ENCODE data around the gene ARHGAP10.

Gene ARHGAP10

DNA sequence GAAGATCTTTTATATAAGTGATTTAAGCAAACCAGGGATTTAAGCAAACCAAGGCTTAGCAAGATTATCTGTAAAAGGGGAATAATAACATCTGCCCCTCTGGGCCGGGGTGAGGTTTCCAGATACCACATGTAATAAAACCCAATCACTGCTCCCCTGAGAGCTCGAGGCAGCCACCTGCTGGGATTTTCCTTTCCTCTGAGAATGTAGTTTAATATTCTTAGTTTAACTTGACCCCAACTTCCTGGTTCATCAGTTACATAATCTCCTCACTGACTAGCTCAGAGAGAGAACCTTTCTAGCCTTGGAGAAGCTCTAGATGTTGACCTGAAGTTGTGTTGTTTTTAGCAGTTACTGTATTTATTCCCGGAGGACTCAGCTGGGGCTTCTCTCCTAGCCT, 322.4 kb downstream of the ARHGAP10 start:
- DNase-seq: no peak

DNA sequence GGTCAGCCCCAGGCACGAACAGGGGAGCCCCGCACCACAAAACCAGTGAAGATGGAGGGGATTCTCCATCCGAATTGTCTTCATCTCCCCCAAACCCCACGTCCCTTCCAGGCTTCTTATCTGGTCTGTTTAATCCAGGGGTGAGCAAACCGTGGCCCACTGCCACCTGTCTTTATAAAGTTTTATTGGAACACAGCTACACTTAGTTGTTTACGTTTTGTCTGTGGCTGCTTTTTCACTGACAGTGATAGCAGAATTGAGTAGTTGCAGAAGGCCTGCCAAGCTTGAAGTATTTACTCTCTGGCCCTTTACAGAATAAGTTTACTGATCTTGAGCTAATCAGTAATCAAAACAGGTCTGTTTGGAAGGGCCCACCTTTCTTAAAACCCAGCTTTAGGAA, 324.0 kb downstream of the ARHGAP10 start:
- no peak for DNase-seq

DNA sequence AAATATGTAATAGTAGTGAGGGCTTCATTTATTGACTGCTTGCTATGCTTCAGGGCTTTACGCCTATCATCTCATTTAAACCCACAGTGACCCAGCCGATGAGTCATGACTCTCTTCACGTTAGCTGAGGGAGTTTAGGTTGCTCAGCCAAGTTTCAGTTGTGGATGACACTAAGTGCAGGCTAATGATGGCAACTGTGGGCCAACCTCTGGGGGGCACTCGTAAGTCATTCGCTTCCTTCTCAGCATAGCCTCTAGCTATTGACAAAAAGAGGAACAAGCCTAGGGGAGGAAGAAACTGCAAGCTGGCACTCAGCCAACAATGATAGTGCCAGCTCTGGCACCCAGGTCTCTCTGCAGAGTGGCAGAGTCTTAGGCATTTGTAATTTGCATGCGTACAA, 325.0 kb downstream of the ARHGAP10 start:
- peak; percentile 91 for DNase-seq

DNA sequence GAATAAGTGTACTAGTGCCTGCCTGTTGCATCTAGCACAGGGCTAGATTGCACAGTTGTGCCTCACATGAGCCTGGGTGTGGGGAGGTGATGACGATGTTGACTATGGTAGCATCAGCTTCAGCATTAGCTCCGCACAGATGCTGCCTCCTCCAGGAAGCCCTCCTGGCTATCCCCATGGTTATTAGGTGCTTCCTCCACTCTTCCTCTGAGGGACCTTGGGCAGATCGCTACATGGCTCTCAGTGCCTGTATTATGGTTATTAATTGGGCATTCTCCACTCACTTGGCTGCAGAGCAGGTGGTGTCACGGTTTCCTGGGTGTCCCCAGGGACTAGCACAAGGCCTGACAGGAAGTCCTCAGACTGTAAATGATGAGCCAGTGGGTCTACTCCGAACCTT, 325.6 kb downstream of the ARHGAP10 start:
- DNase-seq: no peak

DNA sequence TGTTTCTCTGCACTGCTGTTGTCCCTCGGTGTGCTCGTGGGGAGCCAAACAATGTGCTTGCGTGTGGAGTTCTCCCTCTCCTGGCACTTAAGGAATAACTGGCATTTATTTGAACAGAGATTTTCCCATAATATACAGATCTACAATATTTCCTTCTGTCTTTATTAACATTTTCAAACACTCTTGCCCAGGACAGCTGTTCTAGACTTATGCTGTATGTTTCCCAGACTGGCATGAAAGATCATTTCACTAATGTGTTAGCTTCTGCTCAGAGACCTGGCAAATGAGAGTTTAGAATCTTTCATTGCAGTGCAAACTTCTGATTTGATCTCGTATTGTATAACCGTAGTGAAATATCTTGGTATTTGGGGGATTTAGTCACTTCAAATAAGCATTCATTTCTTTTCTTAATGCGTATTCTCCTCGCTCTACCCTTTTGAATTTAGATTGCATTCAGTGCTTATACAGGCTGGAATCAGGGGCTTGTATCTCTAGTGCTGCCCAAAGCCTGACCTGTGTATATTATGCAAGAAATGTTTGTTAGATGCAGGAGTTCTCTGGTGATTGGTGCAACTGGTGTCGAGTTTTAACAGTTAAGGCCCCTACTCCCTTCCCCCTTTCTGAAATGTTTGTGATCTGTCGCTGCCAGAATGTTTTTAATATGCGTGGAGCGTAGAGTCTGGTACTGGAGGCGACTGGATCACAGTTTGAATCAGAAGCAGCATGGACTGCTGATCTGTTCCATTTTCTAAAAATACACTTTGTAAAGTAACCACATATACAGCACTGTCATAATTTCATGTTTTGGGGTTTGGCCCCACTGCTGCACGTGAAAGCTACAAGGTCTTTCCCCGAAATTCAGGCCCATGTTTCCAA, 326.3 kb downstream of the ARHGAP10 start:
- DNase-seq: no peak

DNA sequence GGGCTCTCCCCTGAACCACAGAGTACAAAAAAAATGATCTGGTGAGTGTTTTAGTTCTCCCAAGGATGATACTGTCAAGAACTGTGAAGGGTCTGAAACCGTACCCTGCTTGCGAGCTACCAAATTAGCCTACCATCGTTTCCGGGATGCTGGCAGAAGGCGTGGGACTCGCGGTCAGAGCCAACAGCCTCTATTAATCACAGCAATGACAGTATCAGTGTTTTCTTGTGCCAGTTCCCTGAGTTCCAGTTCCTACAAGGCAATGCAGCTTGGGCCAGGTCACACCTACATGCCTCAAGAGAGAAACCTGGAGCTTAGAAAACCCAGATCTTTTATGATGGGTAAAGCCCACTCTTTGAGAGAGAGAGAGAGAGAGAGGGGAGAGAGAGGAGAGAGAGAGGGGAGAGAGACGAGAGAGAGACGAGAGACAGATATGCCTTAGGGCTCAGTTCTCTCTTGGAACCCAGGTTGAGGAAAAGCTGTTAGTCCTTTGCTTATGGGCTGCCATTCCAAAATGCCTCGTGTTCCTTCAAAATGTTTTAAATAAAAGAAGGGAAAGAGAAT, 327.8 kb downstream of the ARHGAP10 start:
- DNase-seq: no peak

DNA sequence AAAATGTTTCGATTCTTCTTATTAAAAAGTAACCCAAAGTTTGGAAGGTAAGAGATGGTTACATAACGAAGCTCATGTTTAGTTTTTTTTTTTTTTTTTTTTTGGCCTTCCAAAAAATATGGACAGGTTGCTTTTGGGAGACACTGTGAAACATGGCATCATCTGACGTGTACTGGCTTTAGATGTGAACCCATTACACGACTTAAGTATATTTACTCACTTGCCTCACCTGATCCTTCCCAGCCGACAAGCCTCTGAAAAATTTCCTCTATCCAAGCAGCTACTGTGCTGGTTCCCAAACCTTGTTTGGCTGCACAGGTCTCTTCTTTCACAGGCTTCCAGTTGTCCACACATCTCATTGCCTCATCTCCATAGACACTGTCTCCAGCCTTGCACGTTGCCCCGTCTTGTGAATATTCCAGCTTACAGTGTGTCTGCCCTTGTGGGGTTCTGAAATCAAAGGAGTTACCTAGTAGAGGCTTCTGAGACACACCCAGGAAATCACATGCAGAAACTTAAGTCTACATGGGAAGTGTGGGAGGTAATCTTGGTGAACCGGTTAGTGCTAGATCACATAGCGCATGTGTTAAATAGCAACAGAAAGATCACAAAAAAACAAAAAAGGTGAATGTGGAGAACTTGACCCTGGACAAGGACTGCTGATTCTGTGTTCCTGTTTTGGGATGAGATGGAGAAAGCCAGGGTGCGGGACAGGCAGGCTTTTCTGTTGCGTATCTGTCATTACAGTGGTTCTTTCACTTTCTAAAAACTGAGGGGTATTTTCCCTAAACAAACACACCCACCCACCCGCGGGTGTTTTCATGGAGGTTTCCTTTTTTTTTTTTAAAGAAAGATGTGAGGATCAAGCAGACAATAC, 328.6 kb downstream of the ARHGAP10 start:
- no peak for DNase-seq

DNA sequence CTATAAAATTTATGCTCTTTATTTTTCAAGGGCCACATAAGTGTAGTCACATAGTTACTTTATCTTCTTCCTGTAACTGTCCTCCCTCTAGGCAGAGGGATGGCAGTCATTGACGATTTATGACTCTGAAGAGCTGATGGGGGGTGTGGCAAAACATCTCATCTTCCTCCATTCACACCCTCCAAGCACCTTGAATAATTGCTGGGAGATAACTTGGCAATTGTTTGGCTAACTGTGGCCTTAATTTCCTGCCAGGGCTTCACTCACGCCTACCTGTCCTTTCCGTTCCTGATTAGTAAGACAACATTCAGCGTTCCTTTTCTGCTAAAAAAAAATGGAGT, 329.2 kb downstream of the ARHGAP10 start:
- no peak for DNase-seq

DNA sequence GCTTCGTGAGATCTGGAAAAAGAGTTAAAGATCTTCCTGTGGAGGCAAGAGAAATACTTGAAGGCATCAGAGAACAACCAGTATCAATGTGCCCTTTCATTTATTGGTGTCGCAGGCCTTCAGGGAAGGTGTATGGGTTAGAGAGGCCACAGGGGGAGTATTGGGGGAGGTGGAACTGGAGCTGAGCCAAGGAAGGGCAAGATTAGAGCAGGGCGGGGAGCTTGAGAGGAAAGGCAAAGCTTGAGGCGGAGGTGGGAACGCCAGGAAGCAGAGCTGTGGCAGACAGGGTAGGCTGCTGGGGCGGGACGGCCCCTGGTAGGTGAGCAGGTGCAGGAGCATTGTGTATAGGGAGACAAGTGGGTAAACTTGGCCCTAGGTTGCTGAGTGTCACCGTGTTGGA, 329.9 kb downstream of the ARHGAP10 start:
- DNase-seq: no peak

DNA sequence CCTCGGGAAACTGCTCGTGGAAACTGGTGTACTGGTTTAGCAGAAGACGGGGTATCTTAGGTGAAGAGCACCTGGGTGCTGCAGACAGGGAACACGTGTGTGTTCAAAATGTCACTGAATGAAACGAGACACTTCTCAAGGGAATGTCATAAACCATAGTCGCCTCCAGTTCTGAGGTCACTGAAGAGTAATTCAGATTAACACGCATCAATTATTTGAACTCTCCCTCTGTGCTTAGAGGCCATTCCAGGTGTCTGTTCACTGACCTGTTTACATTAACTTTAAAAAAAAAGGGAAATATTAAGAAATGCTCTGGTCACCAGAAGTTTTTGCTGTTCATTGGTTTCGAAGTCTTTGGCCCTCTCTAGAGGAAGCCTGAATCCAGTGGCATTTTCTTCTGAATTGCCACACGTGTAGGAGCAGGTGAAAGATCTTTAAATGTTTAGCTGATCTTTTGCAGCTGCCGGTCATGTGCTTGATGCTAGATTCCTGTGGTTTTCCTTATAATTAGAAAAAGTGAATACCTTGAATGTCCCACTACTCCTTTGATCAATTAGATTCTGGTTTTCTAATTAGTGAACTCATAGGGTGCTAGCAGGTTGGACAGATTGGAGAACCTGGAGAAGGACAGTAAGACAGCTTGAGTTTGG, 330.5 kb downstream of the ARHGAP10 start:
- no peak for DNase-seq

DNA sequence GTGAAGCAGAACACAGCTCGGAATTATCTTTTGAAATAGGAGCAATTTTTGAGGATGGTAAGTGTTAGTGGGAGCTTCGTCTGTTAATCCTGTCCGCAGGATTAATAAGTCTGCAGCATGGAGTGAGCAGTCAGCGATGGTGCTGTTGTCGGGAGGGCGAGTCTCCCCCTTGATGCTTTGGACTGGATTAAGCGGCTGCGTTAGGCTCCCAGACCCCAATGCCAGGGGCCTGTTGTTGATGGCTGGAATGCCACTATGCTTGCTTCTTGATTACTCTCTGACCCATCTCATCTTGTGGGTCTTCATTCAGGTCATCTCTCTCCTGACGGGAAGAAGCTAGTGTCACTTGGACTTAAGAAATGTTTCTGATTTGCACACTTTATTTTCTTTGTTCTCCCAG, 332.6 kb downstream of the ARHGAP10 start:
- no peak for DNase-seq

DNA sequence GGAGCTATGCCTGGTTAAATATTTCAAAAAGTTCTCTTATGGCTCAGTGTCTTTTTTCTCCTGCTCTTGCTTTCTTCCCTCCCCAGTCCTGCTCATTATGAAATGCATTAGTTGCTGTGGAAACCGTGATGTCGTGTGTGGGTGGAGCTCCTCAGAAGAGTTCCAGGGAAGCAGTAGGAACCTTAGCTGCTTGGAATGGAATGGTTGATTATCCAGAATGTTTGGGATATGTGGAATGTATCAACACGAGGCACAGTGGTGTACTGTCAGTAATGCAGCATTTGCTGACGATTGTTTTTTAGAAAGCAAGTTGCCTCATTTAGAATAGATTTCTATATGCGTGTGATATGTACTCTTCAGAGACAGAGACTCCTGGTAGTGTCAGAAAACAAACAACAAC, 333.2 kb downstream of the ARHGAP10 start:
- DNase-seq: no peak

DNA sequence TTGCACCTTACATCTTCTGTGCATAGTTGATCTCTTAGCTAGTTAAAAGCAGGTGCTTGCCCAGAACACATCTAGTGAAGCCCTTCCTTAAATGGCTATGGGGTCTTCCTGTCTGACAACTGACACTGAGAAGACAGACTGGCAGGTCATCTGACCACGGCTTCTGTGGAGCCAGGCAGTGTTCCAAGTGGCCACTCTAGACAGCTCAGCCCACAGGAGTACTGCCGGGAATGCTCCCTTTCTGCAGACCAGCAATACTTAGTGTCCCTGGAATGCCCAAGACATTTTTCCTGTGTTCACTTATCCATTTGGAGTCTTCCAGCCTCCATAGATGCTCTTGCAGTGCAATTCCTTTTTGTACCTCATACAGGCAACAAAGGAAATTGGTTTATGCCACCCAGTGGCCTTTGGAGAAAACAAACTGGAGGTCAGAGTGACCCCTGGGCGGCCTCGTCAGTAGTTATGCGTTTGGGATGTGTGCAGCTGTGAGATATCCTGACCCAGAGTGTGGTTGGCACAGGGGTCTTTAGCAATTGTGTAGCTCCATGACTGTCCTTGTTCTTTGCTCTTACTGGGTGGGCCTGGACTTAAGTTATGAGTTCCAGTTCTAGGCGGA, 335.5 kb downstream of the ARHGAP10 start:
- no peak for DNase-seq

DNA sequence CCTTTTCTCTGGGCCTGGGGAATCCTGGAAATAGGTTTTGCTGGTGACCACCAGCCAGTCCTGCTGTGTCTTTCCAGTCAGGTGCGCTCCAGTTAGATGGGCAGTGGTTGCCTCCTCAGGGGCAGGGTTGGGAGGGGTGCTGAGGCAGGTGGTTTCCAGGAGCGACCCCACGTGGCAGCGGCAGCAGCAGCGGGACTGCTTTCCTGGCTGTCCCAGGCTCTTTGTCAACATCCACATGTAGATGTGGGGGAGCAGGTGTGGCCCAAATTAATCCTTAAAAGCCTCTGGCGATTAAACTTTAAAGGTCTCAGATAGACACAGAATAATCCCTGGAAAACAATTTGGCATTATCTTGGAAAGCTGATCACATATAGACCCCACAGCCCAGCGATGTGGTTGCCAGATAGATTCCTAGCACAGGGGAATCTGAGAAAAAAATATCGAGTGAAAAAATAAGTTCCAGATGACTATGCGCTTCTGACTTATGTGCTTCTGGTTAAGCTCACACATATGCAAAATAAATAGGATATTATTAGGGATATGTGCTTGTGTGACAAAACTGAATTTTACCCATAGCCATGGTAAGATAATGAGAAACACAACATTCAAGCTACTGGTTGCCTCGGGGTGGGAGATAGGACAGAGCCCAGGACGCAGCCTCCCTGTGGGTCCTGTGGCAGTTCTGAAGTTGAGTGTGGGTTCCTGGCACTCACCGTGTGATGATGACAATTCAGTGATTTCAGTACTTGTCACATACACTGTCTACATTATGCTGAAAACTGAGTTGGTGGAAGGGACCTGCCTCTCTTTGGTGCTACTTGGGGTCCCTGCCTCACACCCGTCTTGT, 336.4 kb downstream of the ARHGAP10 start:
- no peak for DNase-seq

DNA sequence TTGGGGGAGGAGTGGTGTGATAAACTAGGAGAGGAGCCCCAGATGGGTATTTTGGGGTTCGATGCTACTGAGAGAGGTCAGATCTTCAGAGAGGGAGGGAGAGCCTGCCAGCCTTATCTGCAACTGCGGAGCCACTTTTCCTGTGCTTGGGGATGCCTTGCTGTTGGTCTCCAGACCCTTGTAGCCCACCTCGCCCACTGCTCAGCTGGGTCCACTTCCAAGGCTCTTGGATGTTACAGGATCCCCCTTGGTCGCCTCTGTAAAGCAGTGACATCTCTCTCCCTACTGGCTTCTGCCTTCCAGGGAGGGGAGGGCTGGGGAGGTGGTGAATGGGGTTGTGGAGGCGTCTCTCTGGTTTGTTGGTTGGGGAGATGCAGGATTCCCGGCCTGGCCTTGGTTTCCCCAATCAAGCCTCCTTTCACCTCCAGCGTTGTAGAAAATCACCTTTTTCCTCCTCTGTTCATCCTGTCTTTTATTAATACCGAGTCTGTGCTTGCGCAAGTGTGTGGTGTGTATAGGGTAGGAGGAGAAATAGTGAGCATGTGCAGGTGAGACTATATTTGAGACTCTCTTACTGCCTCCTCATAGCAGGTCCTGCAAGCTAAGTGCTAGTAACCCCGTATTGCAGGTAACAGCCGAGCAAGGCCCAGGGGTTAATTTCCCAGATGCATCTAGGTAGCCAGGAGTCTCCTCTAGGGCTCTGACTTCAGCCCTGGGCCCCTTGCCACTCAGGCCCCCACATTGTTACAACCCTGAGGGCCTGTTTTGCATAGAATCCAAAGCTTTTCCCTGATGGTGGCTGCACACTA, 337.4 kb downstream of the ARHGAP10 start:
- DNase-seq: no peak

DNA sequence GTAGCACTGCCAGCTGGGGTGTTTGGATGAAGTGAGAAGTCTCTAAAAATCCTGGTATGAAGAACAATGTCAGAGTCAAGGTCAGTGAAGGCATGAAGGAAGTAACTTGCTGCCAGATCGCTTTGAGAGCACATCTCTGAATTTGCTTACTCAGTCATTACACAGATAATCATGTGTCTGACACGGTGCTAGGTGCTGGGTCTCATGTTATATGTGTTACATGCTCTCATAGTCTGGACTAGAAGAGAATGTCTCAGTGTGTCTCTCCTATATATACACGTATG, 337.9 kb downstream of the ARHGAP10 start:
- no peak for DNase-seq

DNA sequence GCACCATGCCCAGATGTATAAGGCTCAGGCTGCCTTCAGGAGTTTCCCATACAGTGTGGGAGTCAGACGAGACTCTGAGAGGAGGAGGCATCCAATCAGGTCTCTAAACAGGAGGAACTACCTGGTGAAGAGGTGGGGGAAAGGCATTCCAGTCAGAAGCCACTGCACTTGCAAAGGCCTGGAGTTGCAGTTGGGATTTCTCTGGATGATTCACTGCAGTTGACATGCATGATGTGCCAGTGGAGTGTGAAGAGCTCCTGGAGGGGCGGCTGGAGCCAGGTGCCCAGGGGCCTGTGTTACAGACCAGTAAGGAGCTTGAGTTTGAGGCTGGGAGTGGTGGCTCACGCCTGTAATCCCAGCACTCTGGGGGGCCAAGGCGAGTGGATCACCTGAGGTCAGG, 339.1 kb downstream of the ARHGAP10 start:
- no peak for DNase-seq

DNA sequence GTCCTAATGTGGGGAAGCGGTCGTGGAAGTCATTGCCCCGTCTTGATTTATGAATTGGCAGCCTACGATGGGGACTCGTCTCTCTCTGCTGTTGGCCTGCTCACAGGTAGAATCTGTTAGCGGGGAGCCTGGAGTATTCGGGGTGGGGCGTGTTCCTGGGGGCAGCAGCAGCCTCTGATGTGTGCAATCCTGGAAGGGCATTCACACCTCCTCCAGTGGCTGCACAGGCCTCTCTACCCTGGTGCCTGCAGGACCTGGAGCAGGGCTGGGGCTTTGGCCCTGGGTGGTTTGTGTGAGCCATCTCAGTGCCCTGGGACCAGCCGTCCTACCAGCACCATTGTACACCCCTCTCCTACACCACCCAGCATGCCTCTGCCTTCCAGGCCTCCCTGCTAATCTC, 340.9 kb downstream of the ARHGAP10 start:
- DNase-seq: no peak

DNA sequence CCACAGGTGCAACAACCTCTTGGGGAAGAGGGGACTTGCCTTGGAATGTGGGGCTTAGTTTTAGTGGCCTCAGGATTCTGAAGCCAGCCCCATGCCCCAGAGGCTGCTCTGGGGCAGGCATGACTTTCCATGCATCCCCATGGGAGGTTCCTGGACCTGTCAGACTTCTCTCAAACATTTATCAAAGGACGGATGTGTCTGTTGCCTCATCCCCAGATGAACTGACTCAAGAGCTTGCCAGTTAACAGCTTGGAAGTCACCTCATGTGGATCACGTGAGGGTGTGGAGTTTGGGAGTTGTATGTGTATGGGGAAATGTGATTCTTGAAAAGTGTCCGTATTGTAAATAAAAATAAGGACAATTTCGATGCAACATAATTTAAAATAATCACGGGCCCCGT, 341.5 kb downstream of the ARHGAP10 start:
- no peak for DNase-seq

DNA sequence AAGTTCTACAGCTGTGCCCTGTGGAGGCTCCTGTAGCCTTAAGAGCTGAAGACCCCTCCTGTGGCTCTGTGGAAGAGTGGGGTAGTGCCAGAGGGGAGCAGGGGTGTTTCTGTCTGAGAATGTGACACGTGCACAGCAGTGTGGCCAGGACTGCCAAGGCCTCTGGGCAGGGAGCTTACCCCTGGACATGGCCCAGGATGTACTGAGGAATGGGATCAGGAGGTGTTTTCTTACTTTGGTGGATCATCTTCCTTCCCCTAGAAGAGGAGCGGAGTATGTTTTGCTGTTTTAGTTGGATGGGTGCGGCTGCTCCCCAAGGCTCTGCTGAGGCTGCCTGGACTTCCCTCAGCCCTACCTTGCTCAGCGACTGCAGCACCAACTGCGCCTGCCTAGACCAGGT, 342.6 kb downstream of the ARHGAP10 start:
- no peak for DNase-seq

DNA sequence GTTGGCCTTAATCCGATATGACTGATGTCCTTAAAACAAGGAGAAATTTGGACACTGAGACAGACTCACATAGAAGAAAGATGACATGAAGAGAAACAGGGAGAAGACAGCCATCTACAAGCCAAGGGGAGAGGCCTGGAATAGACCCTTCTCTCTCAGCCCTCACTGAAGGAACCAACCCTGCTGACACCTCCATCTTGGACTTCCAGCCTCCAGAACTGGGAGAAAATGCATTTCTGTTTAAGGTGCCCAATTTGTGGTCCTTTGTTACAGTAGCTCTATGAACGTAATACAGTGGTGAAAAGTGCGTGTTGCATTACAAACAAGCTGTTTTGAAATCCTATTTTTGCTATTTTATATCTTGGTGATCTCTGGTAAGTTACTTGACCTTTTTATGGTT, 343.6 kb downstream of the ARHGAP10 start:
- no peak for DNase-seq

Data from hematopoietic multipotent progenitor cell treated with erythropoietin and hydrocortisone succinate and interleukin-3 and kit ligand, for 8 days (in vitro differentiated cells).